Heart left ventricle (tissue), 16 donors: ENCODE measurements around the gene NLGN2. TPM values are rescaled to one million over a fixed set of nuclear protein-coding genes. Genes with fewer than 3 reads are reported as not detected.

Source experiments
- ATAC-seq, 4 donors: fragments of 200-7000 bp; cut with Tn5 transposase; one replicate each; pipeline ENCODE4 v1.9.1; 2020 to 2022; ENCODE audit warnings: moderate library complexity in 4 of 4, mild to moderate bottlenecking in 3 of 4, moderate number of reproducible peaks in 1 of 4
- DNase-seq, 5 donors: peaks; one replicate each; pipeline ENCODE4 v3.0.0-alpha.2; 2020
- H3K27ac ChIP-seq, 12 donors: fragments of 200-600 bp; sonication (generic) in 4 of 12; one replicate each; pipeline versions ENCODE4 v1.5.0 to v1.8.0; 2016 to 2022; ENCODE audit warnings: mild to moderate bottlenecking in 2 of 12
- H3K27me3 ChIP-seq, 9 donors: fragments of 200-600 bp; sonication (generic) in 2 of 9; one replicate each; pipeline versions ENCODE4 v1.5.1 to v1.8.0; 2016 to 2022; ENCODE audit warnings: mild to moderate bottlenecking in 3 of 9
- H3K36me3 ChIP-seq, 9 donors: fragments of 200-600 bp; sonication (generic) in 2 of 9; one replicate each; pipeline versions ENCODE4 v1.5.0 to v1.8.0; 2018 to 2022; ENCODE audit warnings: mild to moderate bottlenecking in 2 of 9
- H3K4me1 ChIP-seq, 12 donors: fragments of 200-600 bp; sonication (generic) in 4 of 12; one replicate each; pipeline versions ENCODE4 v1.5.0 to v1.8.0; 2016 to 2022; ENCODE audit warnings: mild to moderate bottlenecking in 3 of 12
- H3K4me3 ChIP-seq, 12 donors: fragments of 200-600 bp; sonication (generic) in 4 of 12; one replicate each; pipeline versions ENCODE4 v1.5.0 to v1.8.0; 2017 to 2022; ENCODE audit warnings: mild to moderate bottlenecking in 9 of 12, moderate library complexity in 4 of 12
- H3K9me3 ChIP-seq, 12 donors: fragments of 200-600 bp; sonication (generic) in 4 of 12; one replicate each; pipeline versions ENCODE4 v1.5.0 to v1.8.0; 2016 to 2022; ENCODE audit warnings: mild to moderate bottlenecking in 1 of 12
- POLR2A ChIP-seq, 2 donors: fragments of 450-650 bp; IDR thresholded peaks; one replicate each; pipeline ENCODE4 v1.6.1; 2017; ENCODE audit warnings: antibody characterized with exemption in 2 of 2, mild to moderate bottlenecking in 2 of 2, moderate library complexity in 2 of 2
- WGBS, 4 donors: extraction: QIAGEN DNeasy Blood & Tissue Kit in 2 of 4; methylation state at CpG; one replicate each; pipeline versions ENCODE4 v1.1.5 to v1.1.7; 2013 to 2018; 5-methylcytosine and 5-hydroxymethylcytosine counted together
- intact Hi-C, 10 donors: fragments of 100-400 bp; cut with DNase I; formaldehyde crosslinking; loops; one replicate each; pipeline versions ENCODE4 v1.11.1 to v1.14.2; 2022
- polyA plus RNA-seq, 2 donors: library from polyadenylated mRNA; stranded (reverse); fragments of 200-250 nt; gene quantifications; one replicate each; pipeline ENCODE4 v1.2.3, GENCODE V29; 2013
- total RNA-seq, 9 donors: library from RNA; depleted of rRNA in 2 of 9; stranded (reverse); fragments of >200 nt in 2 of 9; fragmentation: NEBNext Ultra II Directional in 3 of 9; extraction: Animal tissue kit (Norgen Biotek cat#: 25700) in 3 of 9; gene quantifications; one replicate each; pipeline versions ENCODE4 v1.1.0 to v1.2.4, GENCODE V29; 2016 to 2023
- TF ChIP-seq, protein P1 (sequence below), 12 donors: fragments of 200-600 bp; sonication (generic) in 4 of 12; IDR thresholded peaks; one replicate each; pipeline versions ENCODE4 v1.5.0 to v1.8.0; 2018 to 2022; ENCODE audit warnings: antibody characterized with exemption in 12 of 12, mild to moderate bottlenecking in 5 of 12
- donor health status: ischemic (EF 13 %, LVEDD 7.1; RV severe dilation, severe dysfunction).
- donor health status: healthy with polysubstance abuse.
- donor health status: DM: no; HTN: yes; CAD: no.
- donor health status: DM: no; HTN: no; CAD: no.
- donor health status: ischemic (EF 25% LVEDD 6.9; RV normal size, moderate dysfunction).
- donor health status: ischemic (EF 25% LVEDD 5.7; RV mildly dilated, moderate dysfunction).
- donor health status: healthy.
- donor health status: DM: yes; HTN: yes; CAD: no.
- donor health status: ischemic (EF 35%, LVEDD 5.7; RV mildly dilated, moderate dysfunction).
- donor health status: nonischemic (EF 11% LVEDD 7.7; RV severe dilation, severe dysfunction).
- donor health status: DM: yes; HTN: yes; CAD: no.
- donor health status: PGD.
- donor health status: ischemic (EF 29% LVEDD 5.4; RV normal size, mild dysfunction).
- donor health status: nonischemic (EF 23%, LVEDD 6.1; RV moderate dilation, normal function).

Gene NLGN2
- total and polyA plus RNA-seq, 11 donors, result 3.5 to 12.9 (median 7.3) TPM

DNA sequence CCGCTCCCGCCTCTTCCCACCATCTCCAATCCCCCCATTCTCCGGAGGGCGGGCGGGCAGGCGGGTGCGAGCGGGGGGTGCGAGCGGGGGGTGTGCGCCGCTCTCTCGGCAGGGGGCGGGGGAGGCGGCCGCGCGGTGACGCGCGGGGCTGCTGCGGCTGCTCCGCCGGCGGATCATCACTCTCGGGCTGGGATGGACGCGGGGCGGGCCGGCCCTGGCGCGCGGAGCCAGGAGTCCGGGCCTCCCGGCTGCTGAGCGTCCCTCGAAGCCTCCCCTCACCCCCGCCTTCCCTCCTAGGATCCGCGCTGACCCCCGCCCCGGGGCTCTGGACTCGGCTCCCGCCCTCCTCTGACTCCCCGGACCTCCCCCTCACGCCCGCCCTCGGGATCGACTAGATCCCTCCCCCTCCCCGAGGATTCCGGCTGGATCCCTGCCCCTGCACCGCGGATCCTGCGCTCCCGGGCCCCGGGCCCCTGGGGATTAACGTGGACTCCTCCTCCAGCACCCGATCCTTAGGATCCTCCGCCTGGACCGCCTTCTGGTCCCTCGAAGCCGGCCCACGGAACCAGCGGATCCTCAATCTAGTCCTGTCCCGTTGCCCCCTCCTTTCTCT is 2.8 kb upstream of the NLGN2 start:
- H3K27ac ChIP-seq, result peak overlapping the region; percentile 59 to 98 (median 90)
- 1 to 2% (median 1%) methylated on average over 24 to 65 of the region's 65 CpGs for WGBS, 4 donors
- ATAC-seq (peak in 3 of 4 donors; percentile 32 to 54 (median 44)), DNase-seq (peak; percentile 66 to 86 (median 72))
- H3K4me1 ChIP-seq, result peaks cover 5 to 34% (median 17%) of the 10 kb centered on the region in 12 donors
- TF ChIP-seq POLR2A (IDR thresholded peaks at IDR 0.05), result peak in 1 of 2 donors; percentile 42
- TF ChIP-seq, protein P1, sequence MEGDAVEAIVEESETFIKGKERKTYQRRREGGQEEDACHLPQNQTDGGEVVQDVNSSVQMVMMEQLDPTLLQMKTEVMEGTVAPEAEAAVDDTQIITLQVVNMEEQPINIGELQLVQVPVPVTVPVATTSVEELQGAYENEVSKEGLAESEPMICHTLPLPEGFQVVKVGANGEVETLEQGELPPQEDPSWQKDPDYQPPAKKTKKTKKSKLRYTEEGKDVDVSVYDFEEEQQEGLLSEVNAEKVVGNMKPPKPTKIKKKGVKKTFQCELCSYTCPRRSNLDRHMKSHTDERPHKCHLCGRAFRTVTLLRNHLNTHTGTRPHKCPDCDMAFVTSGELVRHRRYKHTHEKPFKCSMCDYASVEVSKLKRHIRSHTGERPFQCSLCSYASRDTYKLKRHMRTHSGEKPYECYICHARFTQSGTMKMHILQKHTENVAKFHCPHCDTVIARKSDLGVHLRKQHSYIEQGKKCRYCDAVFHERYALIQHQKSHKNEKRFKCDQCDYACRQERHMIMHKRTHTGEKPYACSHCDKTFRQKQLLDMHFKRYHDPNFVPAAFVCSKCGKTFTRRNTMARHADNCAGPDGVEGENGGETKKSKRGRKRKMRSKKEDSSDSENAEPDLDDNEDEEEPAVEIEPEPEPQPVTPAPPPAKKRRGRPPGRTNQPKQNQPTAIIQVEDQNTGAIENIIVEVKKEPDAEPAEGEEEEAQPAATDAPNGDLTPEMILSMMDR (IDR thresholded peaks at IDR 0.05), result peak in 4 of 12 donors; percentile 11 to 30 (median 17)
- no peaks in the 10 kb centered on the region for H3K9me3 ChIP-seq
- peaks cover 0 to 16% (median 0%) of the 10 kb centered on the region in 9 donors for H3K36me3 ChIP-seq
- intact Hi-C loops, result loop anchor here in 6 of 10 donors (1.0 to 5.0 kb wide), 7 partner anchors 11 to 156 kb away; partner anchors contain the start of genes POLR2A (in 3 of the 6), KCTD11 (in 2 of the 6), TMEM102 (in 2 of the 6) and FGF11 (in 1 of the 6)
- H3K4me3 ChIP-seq, result peak overlapping the region; percentile 49 to 88 (median 72)
- H3K27me3 ChIP-seq, result peaks cover 0 to 5% (median 0%) of the 10 kb centered on the region in 9 donors

DNA sequence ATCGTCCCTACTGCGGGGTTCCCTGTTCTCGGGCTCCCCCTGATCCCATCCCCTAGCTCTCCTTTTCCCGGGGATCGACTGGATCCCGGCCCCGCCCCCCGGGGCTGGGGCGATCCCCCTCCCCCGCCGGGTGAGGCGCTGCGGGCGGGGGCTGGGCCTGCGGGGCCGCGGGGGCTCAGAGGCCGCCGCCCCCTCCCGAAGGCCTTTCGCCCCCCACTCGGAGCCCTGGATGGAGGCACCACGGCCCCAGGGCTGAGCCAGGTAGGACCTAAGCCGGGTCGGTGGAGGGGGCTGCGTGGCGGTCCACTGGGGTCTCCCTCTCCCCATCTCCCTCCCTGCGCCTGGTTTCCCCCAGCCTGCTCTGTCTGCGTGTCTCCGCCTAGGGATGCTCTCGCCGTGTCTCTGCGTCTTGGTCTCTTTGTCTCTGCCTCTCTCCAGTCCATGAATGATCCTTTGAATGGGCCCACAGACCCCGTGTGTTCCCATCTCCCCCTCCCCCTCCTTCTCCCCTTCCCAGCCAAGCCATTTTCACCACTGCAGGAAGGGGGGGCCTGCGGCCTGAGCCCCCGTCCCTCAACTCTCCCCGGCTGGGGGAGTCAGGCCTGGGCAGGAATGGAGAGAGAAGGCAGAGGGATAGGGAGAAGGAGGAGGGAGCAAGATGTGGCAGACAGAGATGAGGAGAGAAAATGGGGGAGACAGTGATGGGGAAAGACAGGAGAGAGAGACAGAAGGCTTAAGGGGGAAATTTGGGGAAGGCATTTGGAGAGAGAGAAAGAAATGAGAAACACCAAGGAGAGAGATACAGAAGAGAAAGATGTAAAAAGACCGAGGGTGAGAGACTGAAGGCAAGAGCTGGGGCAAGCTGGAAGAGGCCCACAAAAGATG is 2.1 kb upstream of the NLGN2 start:
- no peak for ATAC-seq
- TF ChIP-seq, protein P1 (IDR thresholded peaks at IDR 0.05), result no peak
- no peak for TF ChIP-seq POLR2A (IDR thresholded peaks at IDR 0.05)
- 15 to 38% (median 19%) methylated on average over 8 to 38 of the region's 38 CpGs for WGBS, 4 donors
- peaks cover 0 to 16% (median 0%) of the 10 kb centered on the region in 9 donors for H3K36me3 ChIP-seq
- H3K9me3 ChIP-seq, result no peaks in the 10 kb centered on the region
- intact Hi-C loops, result loop anchor here in 2 of 10 donors (2.0 kb wide), 1 partner anchor 29 kb away; the partner anchor contains the start of gene TMEM102 (in 2 of the 2)
- DNase-seq, result no peak
- H3K27ac ChIP-seq, result peak overlapping the region; percentile 59 to 98 (median 90)
- peaks cover 5 to 34% (median 17%) of the 10 kb centered on the region in 12 donors for H3K4me1 ChIP-seq
- H3K27me3 ChIP-seq, result peaks cover 0 to 5% (median 0%) of the 10 kb centered on the region in 9 donors
- H3K4me3 ChIP-seq, result peak overlapping the region; percentile 49 to 88 (median 72)

GRCh38 chr17:7406235-7406825 is 1.3 kb upstream of the NLGN2 start:
- Histone ChIP-seq H3K9me3 (no peaks in the 10 kb centered on the region), H3K4me3 (peak overlapping the region in 1 of 12 donors; percentile 72), H3K27ac (peak overlapping the region in 2 of 12 donors; percentile 91 to 92), H3K4me1 (peaks cover 5 to 34% (median 17%) of the 10 kb centered on the region in 12 donors), H3K27me3 (peaks cover 0 to 5% (median 0%) of the 10 kb centered on the region in 9 donors), H3K36me3 (peaks cover 0 to 16% (median 0%) of the 10 kb centered on the region in 9 donors)
- WGBS, 4 donors, result 60 to 72% (median 64%) methylated on average over 10 to 12 of the region's 12 CpGs
- no peak for ATAC-seq
- intact Hi-C loops, result loop anchor here in 1 of 10 donors (2.0 kb wide), 1 partner anchor 28 kb away; the partner anchor contains the start of gene TMEM102
- DNase-seq, result no peak
- TF ChIP-seq, protein P1 (IDR thresholded peaks at IDR 0.05), result no peak
- TF ChIP-seq POLR2A (IDR thresholded peaks at IDR 0.05), result no peak
